Endothelial cell of umbilical vein (primary cell): ENCODE measurements around the gene FAM210B.

ENCODE experiments used
- EZH2 ChIP-seq: IDR thresholded peaks from 2 replicates; pipeline ENCODE4 v1.6.1; 2012; ENCODE audit warnings: borderline replicate concordance, low read depth, mild to moderate bottlenecking, moderate library complexity, low read length, inconsistent platforms; ENCODE audit not compliant: severe bottlenecking
- JUN ChIP-seq: IDR thresholded peaks from 2 replicates; pipeline ENCODE4 v1.6.1; 2011; ENCODE audit warnings: borderline replicate concordance, low read depth; ENCODE audit not compliant: insufficient read length, insufficient read depth
- POLR2A ChIP-seq: IDR thresholded peaks from 2 replicates; pipeline ENCODE4 v1.6.1; 2012; ENCODE audit warnings: low read depth, mild to moderate bottlenecking, control low read depth, low read length
- TF ChIP-seq, protein P1 (sequence below), 2 donors: IDR thresholded peaks; 1 replicate in 1 of 2; 2 replicates in 1 of 2; pipeline ENCODE4 v1.5.1; 2011; ENCODE audit warnings: low read length in 2 of 2, mild to moderate bottlenecking in 2 of 2, moderate library complexity in 2 of 2, control low read depth in 1 of 2, inconsistent platforms in 1 of 2, low read depth in 1 of 2; ENCODE audit not compliant: insufficient read depth in 1 of 2; ENCODE audit errors: extremely low read depth in 1 of 2

DNA sequence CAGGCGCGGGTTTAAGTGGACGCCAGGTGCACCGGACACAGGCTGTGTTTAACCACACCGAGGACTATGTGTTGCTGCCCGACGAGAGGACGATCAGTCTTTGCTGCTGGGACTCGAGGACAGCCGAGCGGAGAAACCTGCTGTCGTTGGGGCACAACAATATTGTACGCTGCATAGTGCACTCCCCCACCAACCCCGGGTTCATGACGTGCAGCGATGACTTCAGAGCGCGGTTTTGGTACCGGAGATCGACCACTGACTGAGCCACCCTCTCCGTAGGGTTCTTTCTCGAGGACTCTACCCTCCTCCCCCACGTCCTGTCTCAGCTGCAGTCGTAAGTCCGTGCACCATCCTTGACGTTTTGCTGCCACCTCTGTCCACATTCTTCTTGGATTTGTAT lies 44.7 kb downstream of the FAM210B start:
- TF ChIP-seq POLR2A (no peak), EZH2 (no peak), JUN (no peak)
- TF ChIP-seq, protein P1, sequence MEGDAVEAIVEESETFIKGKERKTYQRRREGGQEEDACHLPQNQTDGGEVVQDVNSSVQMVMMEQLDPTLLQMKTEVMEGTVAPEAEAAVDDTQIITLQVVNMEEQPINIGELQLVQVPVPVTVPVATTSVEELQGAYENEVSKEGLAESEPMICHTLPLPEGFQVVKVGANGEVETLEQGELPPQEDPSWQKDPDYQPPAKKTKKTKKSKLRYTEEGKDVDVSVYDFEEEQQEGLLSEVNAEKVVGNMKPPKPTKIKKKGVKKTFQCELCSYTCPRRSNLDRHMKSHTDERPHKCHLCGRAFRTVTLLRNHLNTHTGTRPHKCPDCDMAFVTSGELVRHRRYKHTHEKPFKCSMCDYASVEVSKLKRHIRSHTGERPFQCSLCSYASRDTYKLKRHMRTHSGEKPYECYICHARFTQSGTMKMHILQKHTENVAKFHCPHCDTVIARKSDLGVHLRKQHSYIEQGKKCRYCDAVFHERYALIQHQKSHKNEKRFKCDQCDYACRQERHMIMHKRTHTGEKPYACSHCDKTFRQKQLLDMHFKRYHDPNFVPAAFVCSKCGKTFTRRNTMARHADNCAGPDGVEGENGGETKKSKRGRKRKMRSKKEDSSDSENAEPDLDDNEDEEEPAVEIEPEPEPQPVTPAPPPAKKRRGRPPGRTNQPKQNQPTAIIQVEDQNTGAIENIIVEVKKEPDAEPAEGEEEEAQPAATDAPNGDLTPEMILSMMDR (IDR thresholded peaks at IDR 0.05; ENCODE audit: extremely low read depth in 1 of 2, insufficient read depth in 1 of 2, low read depth in 1 of 2, low read length in 2 of 2) = no peak
